ENCODE results near the gene SPATA24.
A peak's percentile ranks its signal among the peaks of the same experiment; 100 is the strongest.
"Not testable (repeated sequence)": the region's sequence is repeated elsewhere in the genome, so short reads cannot be mapped to it uniquely, and the experiment has no call there.

SPATA24 gene

DNA sequence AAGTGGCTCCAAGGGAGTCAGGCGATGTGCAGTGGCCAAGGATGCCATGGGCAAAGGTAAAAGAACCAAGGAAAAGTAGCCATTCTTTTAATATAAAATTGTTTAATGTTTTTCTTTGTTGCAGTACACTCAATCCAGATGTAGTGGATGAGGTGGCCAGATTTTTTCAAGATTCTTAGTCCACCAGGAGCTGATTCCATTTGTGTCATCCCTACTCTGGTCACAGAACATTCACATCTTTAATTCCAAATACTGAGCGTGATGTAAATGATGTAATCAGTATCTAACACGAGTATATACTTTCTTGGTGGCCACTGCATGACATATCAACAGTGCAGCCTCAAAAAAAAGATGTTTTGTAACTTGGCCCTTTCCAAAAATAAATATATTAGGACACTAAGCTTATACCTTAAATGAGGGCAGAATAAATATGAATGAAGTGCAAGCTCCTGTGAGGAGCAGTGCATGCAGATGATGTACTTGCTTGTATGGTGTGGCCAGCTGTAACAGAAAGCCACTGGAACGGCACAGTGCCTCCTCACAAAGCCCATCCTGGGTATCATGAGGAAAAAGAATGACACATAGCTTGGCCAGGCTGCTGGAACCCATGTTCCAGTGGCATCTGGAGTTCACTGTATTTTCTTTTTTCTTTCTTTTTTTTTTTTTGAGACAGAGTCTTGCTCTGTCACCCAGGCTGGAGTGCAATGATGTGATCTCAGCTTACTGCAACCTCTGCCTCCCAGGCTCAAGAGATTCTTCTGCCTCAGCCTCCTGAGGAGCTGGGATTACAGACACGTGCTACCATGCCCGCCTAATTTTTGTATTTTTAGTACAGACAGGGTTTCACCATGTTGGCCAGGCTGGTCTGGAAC is 6.5 kb upstream of the SPATA24 start:
- Histone ChIP-seq H3K9ac (ENCODE audit: low read length) (no peak overlapping the region), H3K36me3 (ENCODE audit: insufficient read depth, low read length) (no peaks in the 10 kb centered on the region), H3K4me2 (ENCODE audit: low read length) (no peak overlapping the region), H4K20me1 (ENCODE audit: insufficient read depth, low read length) (no peaks in the 10 kb centered on the region), H3K4me1 (ENCODE audit: insufficient read depth, low read length, severe bottlenecking) (peaks cover 20% of the 10 kb centered on the region), H3K4me3 (ENCODE audit: low read depth, low read length, poor library complexity, severe bottlenecking) (no peak overlapping the region), H3K9me3 (ENCODE audit: low read length) (no peaks in the 10 kb centered on the region), H3K9me2 (ENCODE audit: low read depth, low read length) (no peaks in the 10 kb centered on the region), H3K27me3 (ENCODE audit: insufficient read depth, low read length) (no peaks in the 10 kb centered on the region), H2AFZ (ENCODE audit: low read length) (no peak overlapping the region), H3K79me2 (ENCODE audit: insufficient read depth, low read length) (no peaks in the 10 kb centered on the region), H3K27ac (ENCODE audit: low read depth, low read length, poor library complexity, severe bottlenecking) (no peak overlapping the region), H3F3A (ENCODE audit: insufficient read depth, low read length) (no peaks in the 10 kb centered on the region)
- no peak for TF ChIP-seq EZH2 (IDR thresholded peaks at IDR 0.05; ENCODE audit: borderline replicate concordance, low read length)
- TF ChIP-seq, protein P1, sequence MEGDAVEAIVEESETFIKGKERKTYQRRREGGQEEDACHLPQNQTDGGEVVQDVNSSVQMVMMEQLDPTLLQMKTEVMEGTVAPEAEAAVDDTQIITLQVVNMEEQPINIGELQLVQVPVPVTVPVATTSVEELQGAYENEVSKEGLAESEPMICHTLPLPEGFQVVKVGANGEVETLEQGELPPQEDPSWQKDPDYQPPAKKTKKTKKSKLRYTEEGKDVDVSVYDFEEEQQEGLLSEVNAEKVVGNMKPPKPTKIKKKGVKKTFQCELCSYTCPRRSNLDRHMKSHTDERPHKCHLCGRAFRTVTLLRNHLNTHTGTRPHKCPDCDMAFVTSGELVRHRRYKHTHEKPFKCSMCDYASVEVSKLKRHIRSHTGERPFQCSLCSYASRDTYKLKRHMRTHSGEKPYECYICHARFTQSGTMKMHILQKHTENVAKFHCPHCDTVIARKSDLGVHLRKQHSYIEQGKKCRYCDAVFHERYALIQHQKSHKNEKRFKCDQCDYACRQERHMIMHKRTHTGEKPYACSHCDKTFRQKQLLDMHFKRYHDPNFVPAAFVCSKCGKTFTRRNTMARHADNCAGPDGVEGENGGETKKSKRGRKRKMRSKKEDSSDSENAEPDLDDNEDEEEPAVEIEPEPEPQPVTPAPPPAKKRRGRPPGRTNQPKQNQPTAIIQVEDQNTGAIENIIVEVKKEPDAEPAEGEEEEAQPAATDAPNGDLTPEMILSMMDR (IDR thresholded peaks at IDR 0.05; ENCODE audit: low read length) = no peak

DNA sequence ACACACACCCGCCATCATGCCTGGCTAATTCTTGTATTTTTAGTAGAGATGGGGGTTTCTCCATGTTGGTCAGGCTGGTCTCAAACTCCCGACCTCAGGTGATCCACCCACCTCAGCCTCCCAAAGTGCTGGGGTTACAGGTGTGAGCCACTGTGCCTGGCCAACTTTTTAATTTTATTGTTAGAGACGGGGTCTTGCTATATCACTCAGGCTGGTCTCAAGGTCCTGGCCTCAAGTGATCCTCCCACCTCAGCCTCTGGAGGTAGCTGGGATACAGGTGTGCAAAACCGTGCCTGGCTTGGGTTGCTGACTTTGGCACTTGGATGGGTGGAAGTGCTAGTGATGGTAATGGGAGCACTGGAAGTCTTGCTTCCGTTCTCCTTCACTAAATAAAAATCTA is 5.2 kb upstream of the SPATA24 start:
- not testable (repeated sequence) for H3K36me3 ChIP-seq (ENCODE audit: insufficient read depth, low read length); H3K79me2 ChIP-seq (ENCODE audit: insufficient read depth, low read length); H3K4me2 ChIP-seq (ENCODE audit: low read length); H3K9me2 ChIP-seq (ENCODE audit: low read depth, low read length); H3F3A ChIP-seq (ENCODE audit: insufficient read depth, low read length); H3K9ac ChIP-seq (ENCODE audit: low read length); H3K27me3 ChIP-seq (ENCODE audit: insufficient read depth, low read length); H3K9me3 ChIP-seq (ENCODE audit: low read length); H3K4me3 ChIP-seq (ENCODE audit: low read depth, low read length, poor library complexity, severe bottlenecking); H2AFZ ChIP-seq (ENCODE audit: low read length); H4K20me1 ChIP-seq (ENCODE audit: insufficient read depth, low read length); H3K27ac ChIP-seq (ENCODE audit: low read depth, low read length, poor library complexity, severe bottlenecking)
- peaks cover 27% of the 10 kb centered on the region for H3K4me1 ChIP-seq (ENCODE audit: insufficient read depth, low read length, severe bottlenecking)

DNA sequence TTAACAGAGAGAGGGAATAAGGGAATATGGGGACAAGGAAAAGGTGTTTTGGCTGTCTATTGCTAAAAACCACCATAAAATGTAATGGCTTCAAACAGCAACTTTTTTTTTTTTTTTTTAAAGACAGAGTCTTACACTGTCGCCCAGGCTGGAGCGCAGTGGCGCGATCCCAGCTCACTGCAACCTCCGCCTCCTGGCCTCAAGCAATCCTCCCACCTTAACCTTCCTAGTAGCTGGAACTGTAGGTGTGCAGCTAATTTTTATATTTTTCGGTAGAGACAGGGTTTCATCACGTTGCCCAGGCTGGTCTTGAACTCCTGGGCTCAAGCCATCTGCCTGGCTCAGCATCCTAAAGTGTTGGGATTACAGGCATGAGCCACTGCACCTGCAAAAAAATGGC is 4.3 kb upstream of the SPATA24 start:
- TF ChIP-seq EZH2 (IDR thresholded peaks at IDR 0.05; ENCODE audit: borderline replicate concordance, low read length) = no peak
- TF ChIP-seq, protein P1 (IDR thresholded peaks at IDR 0.05; ENCODE audit: low read length) = no peak
- Histone ChIP-seq H3K36me3 (ENCODE audit: insufficient read depth, low read length) (no peaks in the 10 kb centered on the region), H3K79me2 (ENCODE audit: insufficient read depth, low read length) (no peaks in the 10 kb centered on the region), H3K9ac (ENCODE audit: low read length) (no peak overlapping the region), H3K4me3 (ENCODE audit: low read depth, low read length, poor library complexity, severe bottlenecking) (no peak overlapping the region), H3K4me1 (ENCODE audit: insufficient read depth, low read length, severe bottlenecking) (peaks cover 31% of the 10 kb centered on the region), H4K20me1 (ENCODE audit: insufficient read depth, low read length) (no peaks in the 10 kb centered on the region), H2AFZ (ENCODE audit: low read length) (no peak overlapping the region), H3K4me2 (ENCODE audit: low read length) (peak overlapping the region; percentile 27; the same call in 1 of the 2 replicates), H3F3A (ENCODE audit: insufficient read depth, low read length) (no peaks in the 10 kb centered on the region), H3K27me3 (ENCODE audit: insufficient read depth, low read length) (no peaks in the 10 kb centered on the region), H3K27ac (ENCODE audit: low read depth, low read length, poor library complexity, severe bottlenecking) (peak overlapping the region; percentile 60), H3K9me2 (ENCODE audit: low read depth, low read length) (no peaks in the 10 kb centered on the region), H3K9me3 (ENCODE audit: low read length) (no peaks in the 10 kb centered on the region)

DNA sequence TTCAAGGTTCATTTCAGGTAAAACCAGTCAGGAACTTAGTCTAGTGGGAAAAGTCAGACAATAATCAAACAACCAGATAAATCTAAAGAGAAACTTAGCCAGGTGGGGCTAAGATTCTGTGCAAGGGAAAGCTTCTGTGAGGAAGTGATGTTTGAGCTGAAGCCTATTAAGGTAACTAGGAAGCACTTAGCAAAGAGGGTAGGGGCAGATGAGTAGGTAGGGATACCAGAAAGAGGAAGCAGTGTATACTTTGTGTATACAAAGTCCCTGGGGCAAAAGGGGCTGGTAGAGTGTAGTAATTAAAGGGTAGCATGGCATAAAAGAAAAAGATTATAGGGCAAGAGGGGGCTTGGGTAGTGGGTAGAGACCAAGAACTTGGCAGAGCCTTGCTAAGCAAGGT is 3.6 kb upstream of the SPATA24 start:
- Histone ChIP-seq H4K20me1 (ENCODE audit: insufficient read depth, low read length) (no peaks in the 10 kb centered on the region), H3K4me1 (ENCODE audit: insufficient read depth, low read length, severe bottlenecking) (peaks cover 38% of the 10 kb centered on the region), H3K4me3 (ENCODE audit: low read depth, low read length, poor library complexity, severe bottlenecking) (no peak overlapping the region), H3K4me2 (ENCODE audit: low read length) (peak overlapping the region; percentile 27; the same call in 1 of the 2 replicates), H3K27me3 (ENCODE audit: insufficient read depth, low read length) (no peaks in the 10 kb centered on the region), H3K9me2 (ENCODE audit: low read depth, low read length) (no peaks in the 10 kb centered on the region), H3K9ac (ENCODE audit: low read length) (peak overlapping the region; percentile 0; the same call in 1 of the 2 replicates), H3K27ac (ENCODE audit: low read depth, low read length, poor library complexity, severe bottlenecking) (peak overlapping the region; percentile 60), H3K79me2 (ENCODE audit: insufficient read depth, low read length) (no peaks in the 10 kb centered on the region), H3K36me3 (ENCODE audit: insufficient read depth, low read length) (no peaks in the 10 kb centered on the region), H3F3A (ENCODE audit: insufficient read depth, low read length) (no peaks in the 10 kb centered on the region), H2AFZ (ENCODE audit: low read length) (no peak overlapping the region), H3K9me3 (ENCODE audit: low read length) (no peaks in the 10 kb centered on the region)
- TF ChIP-seq, protein P1 (IDR thresholded peaks at IDR 0.05; ENCODE audit: low read length) = no peak
- TF ChIP-seq EZH2 (IDR thresholded peaks at IDR 0.05; ENCODE audit: borderline replicate concordance, low read length) = no peak
